ENCODE results near the gene TMED8.
"Not testable (repeated sequence)": the region's sequence is repeated elsewhere in the genome, so short reads cannot be mapped to it uniquely, and the experiment has no call there.

The TMED8 gene

DNA sequence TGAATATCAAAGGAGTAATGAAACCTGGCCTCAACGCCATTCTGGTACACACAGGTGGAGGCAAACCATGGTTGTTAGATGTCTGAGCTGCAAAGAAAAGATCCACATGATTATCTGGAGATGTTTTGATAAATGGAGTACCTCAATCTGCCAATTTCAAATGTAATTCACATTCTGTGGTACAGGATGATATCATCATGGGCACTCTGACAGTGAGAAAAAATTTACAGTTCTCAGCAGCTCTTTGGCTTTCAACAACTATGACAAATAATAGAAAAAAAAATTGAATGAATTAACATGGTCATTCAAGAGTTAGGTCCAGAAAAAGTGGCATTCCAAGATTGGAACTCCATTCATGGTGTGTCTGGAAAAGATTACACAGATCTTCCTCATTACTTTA is 17.3 kb downstream of the TMED8 start:
- no peak for DNase-seq

DNA sequence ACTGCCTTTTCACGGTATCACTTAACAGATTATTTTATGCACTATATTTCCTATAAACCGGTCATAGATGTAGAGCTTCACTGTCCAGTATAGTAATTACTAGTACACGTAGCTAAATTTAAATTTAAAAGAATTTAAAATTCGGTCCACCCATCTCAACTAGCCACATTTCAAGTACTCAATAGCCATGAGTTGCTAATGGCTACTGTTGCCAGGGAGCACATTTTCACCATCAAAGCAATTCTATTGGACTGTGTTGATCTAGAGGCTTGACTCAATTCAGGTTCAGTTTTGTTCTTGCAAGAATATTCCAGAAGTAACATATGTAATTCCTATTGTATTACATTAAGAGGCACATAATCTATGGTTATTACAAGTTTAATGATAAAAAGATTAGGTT is 20.0 kb downstream of the TMED8 start:
- no peak for DNase-seq

DNA sequence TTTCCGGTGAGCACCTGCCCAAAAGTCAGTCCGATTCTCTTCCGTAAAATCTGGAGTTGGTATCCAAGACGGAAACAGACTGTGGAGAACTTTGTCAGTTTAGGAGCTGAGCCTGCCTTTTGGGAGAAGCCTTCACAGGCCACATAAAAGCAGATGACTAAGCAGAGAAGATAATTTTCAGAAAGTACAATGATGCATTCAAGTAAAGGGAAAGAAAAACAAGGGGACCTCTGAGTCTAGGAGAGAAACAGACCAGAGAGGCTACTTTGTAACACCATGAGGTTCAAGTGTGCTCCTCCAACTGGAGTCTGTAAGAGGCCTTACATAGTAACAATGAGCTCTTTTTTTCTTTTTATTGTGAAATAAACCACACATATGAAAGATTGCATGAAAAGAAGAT is 21.1 kb downstream of the TMED8 start:
- DNase-seq = no peak

DNA sequence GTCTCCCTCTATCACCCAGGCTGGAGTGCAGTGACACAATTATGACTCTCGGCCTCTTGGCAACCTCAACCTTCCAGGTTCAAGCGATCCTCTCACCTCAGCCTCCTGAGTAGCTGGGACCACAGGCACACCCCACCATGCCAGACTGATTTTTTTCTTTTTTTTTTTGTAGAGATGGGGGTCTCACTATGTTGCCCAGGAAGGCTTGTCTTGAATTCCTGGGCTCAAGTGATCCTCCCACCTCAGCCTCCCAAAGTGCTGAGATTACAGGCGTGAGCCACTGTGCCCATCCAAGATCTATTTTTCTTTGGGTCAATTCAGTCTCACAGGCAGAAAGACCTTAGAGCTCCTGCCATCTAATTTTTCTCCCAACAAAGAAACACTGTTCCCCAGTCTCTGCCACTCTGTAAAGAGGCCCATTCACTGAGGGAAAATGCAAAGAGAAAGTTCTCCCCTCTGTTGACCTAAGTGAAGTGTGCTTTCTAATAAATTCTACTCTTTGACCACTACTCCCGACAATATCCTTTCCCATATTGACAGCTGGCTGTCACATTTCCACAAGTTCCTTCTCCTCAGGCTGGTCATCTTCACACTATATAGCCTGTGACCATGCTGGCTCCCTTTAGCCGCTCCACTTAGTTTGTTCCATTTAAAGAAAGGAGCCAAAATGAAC is 23.3 kb downstream of the TMED8 start:
- DNase-seq = no peak

DNA sequence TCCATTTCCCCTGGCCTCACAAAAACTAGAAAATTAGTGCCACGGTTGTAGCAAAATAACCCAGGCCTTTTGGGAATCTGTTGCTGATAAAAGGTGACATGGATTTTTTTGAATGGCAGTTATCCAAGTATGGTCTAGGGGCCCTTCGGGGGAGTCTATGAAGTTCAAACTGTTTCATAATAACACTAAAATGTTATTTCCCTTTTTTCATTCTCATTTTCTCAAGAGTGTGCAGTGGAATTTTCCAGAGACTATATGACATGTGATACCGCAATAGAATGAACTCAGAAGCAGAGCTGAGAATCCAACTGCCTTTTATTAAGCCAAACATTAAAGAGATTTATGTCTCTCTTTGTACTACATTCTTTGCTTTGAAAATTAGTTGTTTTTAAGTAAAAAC is 29.1 kb downstream of the TMED8 start:
- no peak for DNase-seq

DNA sequence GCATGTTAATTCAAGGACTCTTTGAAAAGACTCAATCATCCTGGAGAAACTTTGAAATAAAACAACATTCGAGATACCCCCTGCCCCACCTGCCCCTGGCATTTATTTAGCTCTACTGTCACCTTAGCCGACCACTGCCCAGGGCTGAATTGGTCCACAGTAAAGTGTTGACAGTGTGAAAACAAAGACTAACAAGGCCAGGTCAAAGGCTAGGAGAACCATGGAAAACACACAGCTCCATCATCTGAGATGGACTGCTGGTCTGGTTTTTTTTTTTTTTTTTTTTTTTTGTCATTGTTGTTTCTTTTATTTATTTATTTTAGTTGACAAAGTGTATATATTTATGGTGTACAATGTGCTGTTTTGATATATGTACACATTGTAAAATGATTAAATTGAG is 30.4 kb downstream of the TMED8 start:
- no peak for DNase-seq

DNA sequence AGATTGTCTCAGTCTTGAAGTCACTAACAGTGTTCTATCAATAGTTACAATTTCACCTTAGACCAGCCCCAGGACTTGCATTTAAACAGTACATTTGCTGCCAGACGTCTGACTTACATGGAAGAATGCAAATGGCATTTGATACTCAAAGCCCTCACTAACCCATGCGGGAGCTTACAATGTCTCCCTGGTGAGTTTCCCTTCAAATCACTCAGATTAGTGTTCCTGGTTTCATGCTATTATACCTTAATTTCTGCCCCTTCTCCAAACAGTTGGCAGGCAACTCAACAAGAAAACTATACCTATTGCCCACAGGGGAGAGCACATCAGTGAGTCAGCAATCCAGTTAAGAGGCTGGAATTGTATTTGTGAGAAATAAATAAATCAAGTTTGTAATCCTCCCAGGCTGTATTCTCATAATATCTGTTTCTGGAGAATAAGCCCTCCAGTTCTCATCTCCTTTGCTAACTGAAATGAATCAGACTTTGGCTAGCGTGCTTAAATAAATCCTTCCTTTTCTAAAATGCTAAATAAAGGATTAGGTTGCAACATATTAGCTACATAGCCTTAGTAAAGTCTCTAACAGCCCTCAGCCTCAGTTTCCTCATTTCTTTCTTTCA is 32.4 kb downstream of the TMED8 start:
- DNase-seq = no peak

DNA sequence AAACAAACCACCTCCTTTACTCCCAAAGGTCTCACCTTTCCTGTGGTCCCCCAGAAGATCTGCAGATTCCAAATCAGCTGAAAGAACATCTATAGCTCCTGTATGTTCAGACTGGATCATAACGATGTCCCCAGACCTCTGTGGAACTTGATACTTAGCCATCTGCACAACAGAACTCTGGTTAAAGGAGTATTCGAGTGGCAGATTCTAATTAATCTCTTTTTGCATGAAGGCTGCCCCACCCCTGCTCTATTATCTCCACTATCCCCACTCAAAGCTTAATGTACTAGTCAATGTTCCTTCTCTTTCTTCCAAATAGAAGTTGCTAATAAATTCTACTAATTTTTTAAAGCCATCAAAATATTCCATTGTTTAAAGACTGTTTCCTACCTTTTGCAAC is 33.2 kb downstream of the TMED8 start:
- no peak for DNase-seq

DNA sequence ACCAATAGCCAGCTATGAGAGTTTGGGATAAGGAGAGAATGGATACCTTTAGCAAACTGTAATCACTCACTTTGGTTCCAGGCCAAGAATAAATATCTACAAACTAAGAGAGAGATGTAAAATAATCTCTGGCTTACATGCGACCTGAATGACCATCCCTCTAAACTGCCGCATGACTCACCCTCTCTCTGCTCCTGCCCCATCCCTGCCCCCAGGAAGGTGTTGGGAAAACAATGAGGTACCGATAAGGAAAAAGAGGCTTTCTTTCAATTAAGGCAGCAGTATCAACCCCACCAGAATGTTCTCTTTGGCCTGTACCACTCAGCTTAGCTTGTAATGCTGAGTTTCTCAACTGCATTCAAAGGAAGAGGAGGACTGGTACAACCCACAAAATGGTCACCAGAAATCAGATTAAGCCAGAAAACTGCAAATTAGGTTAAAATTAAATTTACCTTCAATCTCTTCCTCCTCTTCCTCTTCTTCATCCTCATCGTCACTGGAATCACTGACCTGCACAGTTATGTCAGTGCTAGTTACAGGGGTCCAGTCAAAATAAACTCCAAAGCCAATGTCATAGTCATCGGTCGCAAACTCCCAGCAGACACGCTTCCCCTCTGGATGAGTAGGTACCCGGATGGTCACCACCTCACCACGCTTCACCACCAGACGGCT is 34.0 kb downstream of the TMED8 start:
- DNase-seq = no peak

DNA sequence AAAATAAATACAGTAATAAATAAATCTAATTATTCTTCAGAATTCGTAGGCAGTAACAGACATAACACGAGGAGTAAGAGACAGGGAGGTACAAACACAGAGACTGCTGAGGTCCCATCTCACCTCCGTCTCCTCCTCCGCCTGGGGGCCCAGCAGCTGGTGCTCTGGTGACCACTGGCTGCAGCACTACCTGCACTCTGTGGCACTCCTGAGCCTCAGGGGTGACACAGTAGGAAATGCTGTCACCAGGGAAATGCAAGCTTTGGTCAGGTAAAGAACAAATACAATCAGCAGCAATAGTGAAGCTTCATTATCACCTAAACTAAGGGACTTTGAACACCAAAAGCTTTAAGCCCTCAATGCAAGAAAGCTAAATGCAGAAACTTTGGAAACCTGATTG is 36.5 kb downstream of the TMED8 start:
- DNase-seq = no peak

DNA sequence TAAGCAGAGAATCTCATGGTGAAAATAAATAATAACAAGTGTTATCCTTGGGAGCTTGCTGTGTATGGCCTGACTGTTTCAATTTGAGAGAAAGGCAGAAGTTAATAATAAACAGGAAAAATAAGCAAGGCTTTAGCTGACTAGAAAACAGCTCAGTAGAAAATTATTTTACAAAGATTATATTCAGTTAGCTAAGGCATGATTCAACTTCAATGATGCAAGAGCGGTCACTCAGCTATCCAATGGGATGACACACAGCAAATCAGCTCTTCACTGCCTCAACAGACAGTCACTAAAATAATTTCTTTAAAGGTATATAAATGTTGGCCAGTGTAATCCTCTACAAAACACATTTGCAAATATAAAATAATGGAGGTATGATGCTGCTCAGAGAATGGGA is 37.5 kb downstream of the TMED8 start:
- DNase-seq = peak; percentile 57

DNA sequence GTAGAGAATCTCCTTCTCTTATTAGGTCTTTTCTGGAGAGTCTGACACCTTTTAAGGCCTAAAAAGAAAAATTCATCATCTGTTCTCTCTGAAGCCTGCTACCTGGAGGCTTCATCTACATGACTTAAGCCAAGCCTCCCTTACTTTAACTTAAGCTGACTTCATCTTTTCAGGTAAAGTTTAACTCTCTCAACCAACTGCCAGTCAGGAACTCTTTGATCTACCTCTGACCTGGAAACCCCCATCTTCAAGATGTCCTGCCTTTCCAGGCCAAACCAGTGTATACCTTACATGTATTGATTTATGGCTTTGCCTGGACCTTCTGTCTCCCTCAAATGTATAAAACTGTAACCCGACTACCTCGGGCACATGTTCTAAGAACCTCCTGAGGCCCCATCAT is 38.6 kb downstream of the TMED8 start:
- no peak for DNase-seq

DNA sequence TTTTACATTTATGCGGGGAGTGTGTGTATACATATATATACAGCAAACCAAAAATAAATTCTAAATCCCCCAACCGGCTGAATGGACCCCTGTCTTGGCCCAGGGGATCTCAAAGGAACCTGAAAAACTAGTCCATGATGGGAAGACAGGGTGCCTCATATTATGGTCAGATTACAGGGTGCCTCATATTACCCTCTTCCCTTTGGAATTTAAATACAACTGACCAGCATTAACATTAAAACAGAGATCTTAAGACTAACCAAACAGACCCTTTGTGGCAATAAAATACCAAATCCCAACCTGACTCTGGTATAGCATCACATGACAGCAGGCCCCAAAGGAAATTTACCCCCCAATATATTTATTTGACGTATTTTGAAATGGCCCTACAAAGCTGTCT is 39.0 kb downstream of the TMED8 start:
- no peak for DNase-seq

DNA sequence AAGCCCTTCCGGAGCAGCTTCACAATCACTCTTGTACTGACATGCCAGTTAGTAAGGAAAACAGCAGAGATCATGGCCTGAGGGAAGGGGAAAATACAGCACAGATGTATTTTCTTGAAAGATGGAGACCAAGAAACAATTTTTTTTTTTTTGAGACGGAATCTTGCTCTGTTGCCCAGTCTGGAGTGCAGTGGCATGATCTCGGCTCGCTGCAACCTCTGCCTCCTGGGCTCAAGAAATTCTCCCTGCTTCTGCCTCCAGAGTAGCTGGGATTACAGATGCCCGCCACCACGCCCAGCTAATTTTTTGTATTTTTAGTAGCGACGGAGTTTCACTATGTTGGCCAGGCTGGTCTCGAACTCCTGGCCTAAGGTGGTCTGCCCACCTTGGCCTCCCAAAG is 39.6 kb downstream of the TMED8 start:
- not testable (repeated sequence) for DNase-seq

DNA sequence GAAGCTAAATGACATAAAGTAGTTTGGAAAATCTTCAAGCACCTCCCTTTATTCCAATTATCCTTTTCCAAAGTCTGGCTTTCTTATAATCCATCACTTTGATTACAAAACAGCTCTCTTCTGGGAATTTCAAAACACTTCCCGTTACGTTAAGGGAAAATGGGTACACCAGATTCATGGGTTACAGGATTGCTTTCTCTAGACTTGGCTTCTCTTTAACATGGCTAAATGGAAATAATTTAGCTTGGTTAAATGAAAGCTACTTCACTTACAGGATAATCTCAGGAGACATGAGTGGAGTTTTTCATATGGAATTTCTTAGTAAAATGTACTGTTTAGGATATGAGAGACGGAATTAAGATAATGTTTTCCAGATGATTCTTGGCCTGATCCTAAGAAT is 41.3 kb downstream of the TMED8 start:
- DNase-seq = no peak

DNA sequence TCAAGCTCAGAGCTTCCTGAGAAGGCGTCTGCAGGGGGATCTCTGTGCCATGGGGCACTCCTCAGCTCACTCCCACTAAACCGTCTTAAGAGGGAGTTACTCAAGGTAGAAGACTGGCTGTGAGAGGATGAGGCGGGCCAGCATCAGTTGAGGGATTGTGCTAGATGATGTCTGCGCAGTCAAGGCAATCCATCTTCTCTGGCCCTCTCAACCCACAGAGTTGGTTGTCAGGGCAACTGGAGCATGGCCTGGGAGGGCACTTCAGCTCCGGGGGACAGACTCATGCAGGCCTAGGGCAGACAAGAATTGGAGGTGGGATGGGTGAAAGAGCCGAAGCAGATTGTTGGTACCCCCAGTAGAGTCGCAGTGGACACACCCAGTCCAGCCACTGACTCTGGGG is 47.0 kb downstream of the TMED8 start:
- no peak for DNase-seq

DNA sequence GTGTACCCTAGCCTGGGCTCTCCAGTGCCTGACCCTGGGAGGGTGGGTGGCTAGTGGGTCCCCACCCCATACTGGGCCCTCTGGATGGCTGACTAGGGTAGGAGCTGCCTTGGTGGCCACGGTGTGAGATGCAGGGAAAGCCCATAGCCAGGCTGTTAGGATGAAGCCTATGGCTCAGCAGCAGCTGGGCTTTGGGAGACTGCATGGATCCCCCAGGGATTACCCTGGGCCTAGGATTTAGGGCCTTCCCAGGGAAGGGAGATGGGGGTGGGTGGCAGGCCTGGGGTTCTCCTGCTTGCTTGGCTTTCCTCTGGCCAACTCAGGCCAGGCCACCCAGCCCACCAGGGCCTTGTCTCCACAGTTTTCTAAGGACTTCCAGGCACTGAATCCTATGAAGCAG is 49.8 kb downstream of the TMED8 start:
- DNase-seq = no peak

DNA sequence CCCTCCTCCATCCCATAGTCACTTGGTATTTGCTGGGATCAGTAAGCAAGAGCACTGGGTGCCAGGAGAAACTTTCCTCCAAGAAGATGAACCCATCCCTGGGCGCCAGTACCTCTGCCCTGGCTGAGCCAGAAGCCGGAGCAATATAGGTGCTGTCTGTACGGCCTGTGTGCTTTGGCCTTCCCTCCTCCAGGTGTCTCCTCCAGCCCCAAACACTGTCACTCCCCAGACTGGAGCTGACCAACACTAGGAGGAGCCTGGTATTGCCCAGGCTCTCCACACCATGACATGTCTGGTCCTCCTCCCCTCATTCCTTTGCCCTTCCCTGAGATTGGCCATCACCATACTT is 51.2 kb downstream of the TMED8 start:
- no peak for DNase-seq

DNA sequence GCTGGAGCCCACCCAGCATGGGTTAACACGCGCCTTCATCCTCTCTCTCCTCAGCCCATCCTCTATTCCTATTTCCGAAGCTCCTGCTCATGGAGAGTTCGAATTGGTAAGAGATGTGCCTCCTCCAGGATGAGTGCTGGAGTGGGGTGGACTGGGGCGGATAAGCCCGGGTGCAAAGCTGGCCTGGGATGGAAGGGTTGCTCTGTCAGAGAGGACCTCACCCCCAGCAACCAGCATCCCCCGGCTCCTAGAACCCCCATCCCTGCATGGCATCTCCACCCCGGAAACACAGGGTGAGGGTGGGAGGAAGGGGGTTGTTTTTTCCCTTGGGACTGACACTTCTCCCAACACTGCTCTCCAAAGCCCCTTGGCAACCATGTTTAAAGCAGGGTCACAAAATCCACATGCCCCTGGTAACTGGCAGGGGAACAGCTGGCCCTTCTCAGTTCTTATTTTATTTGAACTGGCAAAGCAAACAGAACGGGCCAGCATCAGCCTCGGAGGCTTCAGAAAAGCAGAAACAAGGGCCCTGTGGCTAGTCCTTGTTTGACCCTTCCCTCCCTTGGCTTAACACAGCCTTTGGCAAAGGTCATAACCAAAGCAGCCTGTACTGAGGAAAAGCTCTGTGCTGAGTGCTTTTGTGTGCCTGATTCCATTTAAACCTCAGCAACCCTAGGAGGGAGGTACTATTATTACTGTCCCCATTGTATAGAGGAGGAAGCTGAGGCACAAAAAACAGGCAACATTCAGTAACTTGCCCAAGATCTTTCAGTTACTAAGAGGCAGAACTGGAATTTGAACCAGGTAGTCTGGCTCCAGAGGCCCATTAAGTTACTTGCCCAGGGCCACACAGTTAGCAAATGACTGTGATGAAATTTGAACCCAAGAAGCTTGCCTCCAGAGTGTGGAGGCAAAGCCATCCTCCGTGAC is 51.8 kb downstream of the TMED8 start:
- DNase-seq = no peak

DNA sequence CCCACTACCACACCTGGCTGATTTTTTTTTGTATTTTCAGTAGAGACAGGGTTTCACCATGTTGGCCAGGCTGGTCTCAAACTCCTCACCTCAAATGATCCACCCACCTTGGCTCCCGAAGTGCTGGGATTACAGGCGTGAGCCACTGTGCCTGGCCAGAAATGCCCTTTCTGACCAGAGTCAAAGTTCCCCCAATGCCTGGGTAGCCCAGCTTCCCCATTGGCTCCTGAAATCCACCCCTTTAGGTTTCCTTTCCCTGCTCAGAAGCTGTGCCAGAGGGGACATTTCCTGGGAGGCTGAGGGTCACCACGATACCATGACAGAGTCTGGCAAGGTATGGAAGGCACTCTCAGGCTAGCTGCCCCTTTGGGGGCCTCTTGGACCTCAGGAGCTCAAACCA is 52.6 kb downstream of the TMED8 start:
- DNase-seq = no peak

DNA sequence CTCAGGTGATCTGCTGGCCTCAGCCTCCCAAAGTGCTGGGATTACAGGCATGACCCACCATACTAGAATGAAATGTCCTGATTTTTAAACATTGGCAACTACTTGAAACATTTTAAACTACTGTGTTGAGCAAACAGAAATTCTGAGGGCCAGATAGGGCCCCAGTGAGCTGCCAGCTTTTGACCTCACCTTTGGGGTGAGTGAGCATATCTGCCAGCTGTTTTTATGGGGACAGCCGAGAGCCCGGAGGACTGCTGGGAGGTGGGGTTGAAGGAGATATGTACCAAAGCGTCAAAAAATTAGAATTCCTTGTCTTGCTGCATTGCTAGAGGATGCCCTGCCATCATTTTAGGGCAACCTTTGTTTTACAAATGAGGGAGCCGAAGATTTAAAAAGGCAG is 53.3 kb downstream of the TMED8 start:
- DNase-seq = no peak

DNA sequence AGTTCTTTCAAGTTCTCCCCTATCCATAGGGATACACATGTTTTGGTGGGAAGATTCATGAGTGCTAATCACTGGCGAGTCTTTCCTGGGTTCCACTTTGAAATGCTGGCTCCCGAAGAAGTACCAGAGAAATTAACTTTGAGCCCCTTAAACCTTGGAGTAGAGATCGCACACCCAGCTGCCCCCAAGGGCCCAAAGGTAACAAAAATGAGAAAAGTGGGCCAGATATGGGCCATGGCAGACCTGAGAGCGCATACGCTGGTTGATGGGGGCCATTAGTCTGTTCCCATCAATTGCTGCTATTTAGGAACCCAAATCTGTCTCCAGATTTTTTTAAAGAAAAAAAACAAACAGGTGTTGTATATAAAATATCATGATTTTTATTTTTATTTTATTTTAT is 53.9 kb downstream of the TMED8 start:
- DNase-seq = no peak

DNA sequence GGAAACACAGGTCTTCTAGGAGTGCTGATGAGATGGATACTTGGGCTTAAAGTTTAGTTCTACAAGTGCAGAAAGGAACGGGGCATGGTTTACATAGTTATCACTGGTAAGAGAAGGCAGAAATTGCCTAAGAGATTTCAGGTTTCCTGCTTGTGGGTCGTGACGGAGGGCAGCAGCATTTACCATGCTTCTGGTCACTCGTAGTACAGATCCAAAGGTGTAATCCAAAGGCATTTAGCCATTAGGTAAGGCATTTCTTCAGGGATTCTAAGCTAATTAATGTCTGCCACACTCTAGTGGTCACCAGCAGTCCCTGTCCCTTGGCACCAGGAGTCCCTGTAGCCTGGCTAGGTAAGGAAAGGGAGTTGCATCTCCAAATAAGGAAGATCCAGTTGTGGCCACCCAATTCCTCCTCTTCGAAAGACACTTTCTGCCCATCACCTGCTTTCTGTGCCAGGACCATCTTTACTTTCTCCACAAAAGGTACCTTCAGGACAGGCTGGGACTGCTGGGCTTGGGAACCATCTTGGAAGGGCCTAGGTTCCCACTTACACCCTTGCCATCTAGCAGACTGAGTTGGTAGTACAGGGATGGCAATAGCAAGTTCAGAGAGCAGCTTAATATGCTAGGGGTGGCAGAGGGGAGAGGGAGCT is 54.5 kb downstream of the TMED8 start:
- DNase-seq = no peak
